Measurements from ENCODE around the gene CHML.

CHML gene

GRCh38 chr1:241627453-241628259 lies 12.5 kb downstream of the CHML start:
- FAIRE-seq = peak; percentile 65
- no peak for DNase-seq (ENCODE audit: extremely low spot score, insufficient read length, low read depth)

DNA sequence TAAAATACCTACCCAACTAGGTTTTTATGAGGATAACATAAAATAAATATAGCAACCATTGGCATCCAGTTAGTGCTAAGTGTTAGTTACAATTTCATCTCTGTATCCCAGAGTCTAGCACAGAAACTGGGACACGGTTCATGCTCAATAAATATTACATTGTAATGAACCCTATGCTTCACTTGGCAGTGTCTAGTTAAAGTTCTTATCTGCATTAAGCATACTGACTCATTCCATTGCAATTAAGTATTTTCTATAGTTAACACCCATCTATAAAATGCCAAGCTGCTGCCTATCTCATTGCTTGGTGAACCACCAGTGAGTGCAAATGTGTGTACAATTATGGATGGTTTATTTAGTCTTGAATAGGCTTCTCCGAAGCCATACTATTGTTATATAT lies 15.2 kb downstream of the CHML start:
- DNase-seq (ENCODE audit: extremely low spot score, insufficient read length, low read depth) = no peak
- FAIRE-seq = no peak

GRCh38 chr1:241622669-241623068 lies 17.5 kb downstream of the CHML start:
- DNase-seq (ENCODE audit: extremely low spot score, insufficient read length, low read depth) (no peak), FAIRE-seq (no peak)

DNA sequence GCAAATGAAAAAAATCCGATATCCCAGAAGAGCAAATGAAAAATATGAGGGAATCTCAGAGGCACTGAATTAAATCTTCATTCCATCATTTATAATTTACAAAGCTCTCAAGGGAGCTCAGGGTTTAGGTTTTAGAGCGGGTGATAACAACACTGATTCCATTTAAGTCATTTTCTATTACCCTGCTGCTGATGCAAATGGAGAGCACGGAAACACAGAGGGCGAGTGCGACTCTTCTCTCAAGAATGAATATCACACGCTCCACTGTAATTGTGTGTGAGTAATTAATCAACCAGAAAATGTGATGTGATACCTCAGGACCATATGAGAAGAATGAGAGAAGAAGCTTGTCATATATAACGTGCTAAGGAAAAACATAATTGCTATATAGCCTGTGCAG lies 22.7 kb downstream of the CHML start:
- FAIRE-seq = no peak
- DNase-seq (ENCODE audit: extremely low spot score, insufficient read length, low read depth) = no peak

- DNase-seq (ENCODE audit: extremely low spot score, insufficient read length, low read depth) (no peak), FAIRE-seq (no peak)
Measured at GRCh38 chr1:241615043-241615974, 24.9 kb downstream of the CHML start.

- DNase-seq (ENCODE audit: extremely low spot score, insufficient read length, low read depth) (no peak), FAIRE-seq (no peak)
Measured at GRCh38 chr1:241614572-241614971, 25.6 kb downstream of the CHML start.

DNA sequence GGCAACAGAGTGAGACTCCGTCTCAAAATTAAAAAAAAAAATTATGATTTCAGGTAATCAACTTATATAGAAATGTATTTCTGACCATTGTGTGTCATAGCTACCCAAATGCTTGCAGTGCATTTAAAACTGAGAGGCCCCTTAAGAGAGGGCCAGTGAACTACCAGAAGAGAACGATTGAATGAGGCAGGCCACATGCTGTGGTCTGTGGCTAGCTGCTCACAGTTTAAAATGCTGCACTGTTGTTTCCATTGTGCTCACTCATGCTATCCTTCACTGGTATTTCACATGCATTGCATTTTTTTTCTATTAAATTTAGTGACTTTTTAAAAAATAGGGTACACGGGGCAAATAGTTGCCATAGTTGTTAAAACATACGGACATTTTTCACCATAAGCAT lies 26.0 kb downstream of the CHML start:
- no peak for DNase-seq (ENCODE audit: extremely low spot score, insufficient read length, low read depth)
- FAIRE-seq = no peak

GRCh38 chr1:241612533-241613477 lies 27.4 kb downstream of the CHML start:
- no peak for FAIRE-seq
- no peak for DNase-seq (ENCODE audit: extremely low spot score, insufficient read length, low read depth)

DNA sequence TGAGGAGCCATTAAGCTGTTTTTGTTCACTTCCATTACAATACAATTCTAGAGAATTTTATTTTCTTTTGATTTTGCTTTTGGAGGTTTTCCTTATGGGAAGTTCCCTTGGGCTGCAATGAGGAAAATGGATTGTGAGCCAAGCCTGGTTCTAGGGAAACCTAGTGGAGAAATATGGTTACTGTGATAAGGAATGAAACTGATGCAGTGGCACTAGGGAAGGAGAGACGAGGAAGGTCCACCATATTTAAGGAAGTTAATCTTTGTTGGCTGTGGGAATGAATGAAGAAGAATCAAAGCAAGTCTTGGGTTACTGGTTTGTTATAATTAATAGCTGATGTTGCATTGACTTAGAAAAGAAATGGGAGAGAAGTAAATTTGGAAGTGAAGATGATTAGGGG lies 28.4 kb downstream of the CHML start:
- no peak for FAIRE-seq

DNA sequence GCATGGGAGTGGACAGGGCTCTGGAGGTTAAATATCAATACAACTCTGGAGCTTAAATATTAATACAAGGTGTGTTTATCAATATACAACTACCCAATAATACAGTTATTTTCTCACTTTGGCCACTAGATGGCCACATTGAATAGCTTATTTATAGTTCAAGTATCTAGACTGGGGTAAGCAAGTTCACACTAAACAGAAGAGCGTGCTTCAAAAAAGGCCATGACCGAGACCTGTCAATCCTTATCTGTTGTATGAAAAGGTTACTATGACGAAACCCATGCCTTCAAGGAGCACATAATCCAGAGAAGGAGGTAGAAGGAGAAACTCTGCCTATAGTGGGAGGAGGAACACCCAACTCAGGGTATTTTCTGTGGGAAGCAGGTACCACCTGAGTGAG lies 29.1 kb downstream of the CHML start:
- DNase-seq (ENCODE audit: extremely low spot score, insufficient read length, low read depth) (peak; percentile 30), FAIRE-seq (peak; percentile 83)

More for the DNA sequence above, 28.4 kb downstream of the CHML start:
- no peak for DNase-seq (ENCODE audit: extremely low spot score, insufficient read length, low read depth)

DNA sequence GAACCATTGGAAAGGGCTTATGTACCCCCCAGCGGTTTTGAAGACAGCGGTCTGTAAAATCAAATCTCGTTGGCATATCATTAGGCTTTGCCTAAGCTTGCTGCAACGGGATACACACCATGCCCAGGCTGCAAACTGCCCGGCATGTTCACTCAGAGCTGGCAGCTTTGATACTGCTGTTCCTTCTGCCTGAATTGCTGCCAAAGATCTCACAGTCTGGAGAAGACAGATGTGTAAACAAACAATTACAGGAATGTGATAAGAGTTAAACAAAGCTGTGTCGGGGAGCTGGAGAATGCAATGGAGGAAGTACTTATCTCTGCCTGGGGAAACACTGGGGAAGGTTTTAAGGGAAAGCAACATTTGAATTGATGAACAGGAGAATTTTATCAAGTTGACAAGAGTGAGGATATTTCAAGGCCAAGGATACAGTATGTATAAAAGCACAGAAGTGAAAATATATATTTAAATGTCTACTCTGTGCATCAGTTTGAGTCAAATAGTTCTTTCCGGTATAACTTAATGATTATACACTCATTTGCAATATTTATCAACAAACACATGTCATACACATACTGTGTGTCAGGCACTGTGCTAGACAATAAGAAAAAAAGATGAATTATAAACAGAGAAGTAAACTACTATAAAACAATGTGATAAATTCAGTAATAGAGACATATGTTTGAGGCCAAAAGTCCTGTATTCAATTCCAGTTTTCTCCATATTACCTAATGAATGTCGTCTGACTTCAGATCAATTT lies 29.9 kb downstream of the CHML start:
- FAIRE-seq (no peak), DNase-seq (ENCODE audit: extremely low spot score, insufficient read length, low read depth) (no peak)

DNA sequence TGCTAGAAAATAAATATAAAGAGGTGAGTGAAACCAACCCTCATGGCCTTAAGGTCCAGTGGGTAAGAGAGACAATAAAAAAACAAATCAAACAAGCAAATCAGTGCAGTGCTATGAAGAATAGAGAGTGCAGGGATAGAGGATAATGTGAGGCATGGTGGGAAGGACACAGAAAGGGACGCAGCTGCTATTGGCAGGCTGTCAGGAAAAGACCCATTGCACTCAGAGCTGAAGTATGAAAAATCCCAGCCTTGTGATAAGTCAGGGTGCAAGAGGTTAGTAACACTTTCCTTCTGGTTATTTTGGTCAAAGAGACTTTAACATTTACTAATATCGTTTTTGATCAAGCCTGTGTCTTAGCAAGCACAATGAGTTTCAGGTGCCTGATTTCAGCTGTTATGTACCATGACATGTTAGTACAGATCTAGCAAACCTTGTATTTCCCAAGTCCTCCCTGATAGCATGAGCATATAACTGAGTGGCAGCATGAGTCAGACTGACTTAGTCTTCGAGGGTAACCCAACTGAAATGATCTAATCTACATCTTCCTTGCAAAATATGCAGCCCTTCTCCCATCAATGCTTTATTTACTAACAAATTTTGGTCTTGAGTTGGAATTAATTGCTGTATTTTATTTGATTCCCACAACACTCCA lies 31.7 kb downstream of the CHML start:
- DNase-seq (ENCODE audit: extremely low spot score, insufficient read length, low read depth) = no peak
- no peak for FAIRE-seq

DNA sequence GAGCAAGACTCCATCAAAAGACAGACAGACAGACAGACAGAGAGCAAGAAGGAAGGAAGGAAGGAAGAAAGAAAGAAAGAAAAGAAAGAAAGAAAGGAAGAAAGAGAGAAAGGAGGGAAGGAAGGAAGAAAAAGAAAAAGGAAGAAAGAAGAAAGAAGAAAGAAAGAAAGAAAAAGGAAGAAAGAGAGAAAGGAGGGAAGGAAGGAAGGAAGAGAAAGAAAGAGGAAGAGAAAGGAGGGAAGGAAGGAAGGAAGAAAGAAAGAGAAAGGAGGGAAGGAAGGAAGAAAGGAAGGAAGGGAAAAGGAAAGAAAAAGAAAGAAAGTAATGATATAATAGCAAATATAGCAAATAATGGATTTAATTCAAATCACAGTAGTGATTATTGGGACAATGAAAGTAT lies 32.7 kb downstream of the CHML start:
- FAIRE-seq (no peak), DNase-seq (ENCODE audit: extremely low spot score, insufficient read length, low read depth) (no peak)

- FAIRE-seq (no peak), DNase-seq (ENCODE audit: extremely low spot score, insufficient read length, low read depth) (no peak)
Measured at GRCh38 chr1:241606544-241606943, 33.6 kb downstream of the CHML start.

DNA sequence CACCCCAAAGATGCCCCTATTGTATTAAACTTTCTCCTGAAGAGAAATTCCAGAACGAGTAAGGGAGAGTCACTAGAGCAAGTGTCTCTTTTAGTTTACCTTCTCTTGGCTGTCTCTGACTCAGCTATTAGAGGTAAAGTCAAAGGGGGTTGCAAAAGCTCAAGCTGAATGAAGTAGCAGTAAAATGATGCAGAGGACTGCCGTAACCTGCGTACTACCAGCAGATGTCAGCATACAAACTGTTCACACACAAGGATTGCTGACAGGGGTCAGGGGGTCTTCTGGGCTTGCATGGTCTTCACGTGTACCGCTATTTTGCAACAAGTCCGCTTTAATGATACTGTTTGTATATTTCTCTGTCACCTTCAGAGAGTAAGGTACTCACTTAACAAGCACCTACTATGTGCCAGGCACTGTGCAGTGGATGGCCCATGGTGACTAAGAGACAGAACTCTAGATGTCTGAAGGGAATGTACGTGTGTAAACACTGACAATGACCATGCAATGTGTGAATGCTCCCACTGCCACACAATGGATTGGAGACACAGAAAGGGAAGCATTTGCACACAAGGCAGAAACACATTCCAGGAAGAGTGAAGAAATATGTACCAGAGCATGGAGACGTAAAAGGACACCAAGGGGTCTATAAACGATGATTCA lies 34.9 kb downstream of the CHML start:
- FAIRE-seq (no peak), DNase-seq (ENCODE audit: extremely low spot score, insufficient read length, low read depth) (no peak)

DNA sequence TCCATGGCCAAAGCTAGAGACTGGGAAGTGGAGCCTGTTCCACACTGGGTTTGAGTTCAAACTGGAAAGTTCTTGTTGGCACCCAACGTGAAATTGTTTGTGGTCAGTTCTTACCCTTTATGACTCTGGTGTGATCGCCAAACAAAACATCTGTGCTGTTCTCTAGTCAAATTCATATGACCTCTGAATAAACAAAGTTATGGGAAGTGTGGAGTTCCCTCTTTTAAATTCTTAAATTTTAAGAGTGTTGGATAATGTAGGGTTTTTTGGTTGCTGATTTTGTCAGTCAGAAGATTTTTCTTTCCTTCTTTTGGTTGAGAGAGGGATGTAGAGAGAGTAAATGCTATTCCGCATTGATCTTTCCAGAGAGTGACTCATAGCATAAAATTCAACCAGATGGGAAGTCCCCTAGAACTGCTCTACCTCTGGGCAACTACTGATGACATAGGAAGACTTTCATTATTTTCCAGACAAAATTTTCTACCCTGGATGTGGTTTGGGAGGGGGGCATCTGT lies 36.4 kb downstream of the CHML start:
- DNase-seq (ENCODE audit: extremely low spot score, insufficient read length, low read depth) (no peak), FAIRE-seq (no peak)

DNA sequence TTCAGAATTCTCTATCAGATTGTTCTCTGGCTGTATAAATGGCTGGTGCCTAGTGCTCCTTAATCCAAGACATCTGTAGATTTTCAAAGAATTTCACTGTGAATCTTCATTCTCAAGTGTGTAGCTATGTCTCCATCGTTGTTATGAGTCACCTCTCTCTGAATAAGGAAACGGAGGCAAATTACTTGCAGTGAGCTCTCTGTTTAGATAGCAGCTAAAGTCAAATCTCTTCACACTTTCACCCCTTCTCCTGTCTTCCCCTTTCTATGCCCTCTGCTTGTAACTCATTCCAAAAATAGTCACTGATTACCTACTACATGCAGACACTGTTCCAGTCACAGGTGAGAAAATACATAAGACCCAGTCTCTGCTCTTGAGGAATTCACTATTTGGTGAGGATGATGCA lies 39.7 kb downstream of the CHML start:
- FAIRE-seq = peak; percentile 77
- no peak for DNase-seq (ENCODE audit: extremely low spot score, insufficient read length, low read depth)

DNA sequence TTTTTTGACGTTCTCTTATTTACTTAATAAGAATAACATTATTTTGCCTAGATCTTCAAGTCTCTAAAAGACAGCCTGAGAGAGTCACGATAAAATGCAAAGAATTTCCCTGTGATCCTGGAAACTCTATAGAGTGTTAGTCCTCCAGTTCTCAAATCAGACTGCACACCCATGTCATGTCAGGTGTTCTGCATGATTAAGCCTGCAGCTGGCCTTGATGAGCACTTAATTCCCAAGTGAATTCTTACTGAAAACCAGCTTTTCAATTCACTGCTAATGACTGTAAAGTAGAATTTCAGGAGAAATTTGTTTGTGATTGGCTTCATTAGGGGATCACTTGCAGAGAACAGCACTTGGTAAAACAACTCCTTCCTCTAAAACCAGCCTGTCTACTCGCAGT lies 41.9 kb downstream of the CHML start:
- FAIRE-seq = no peak
- DNase-seq (ENCODE audit: extremely low spot score, insufficient read length, low read depth) = no peak

Measured in GM18507 (cell line).